Peyer's patch (tissue), 4 donors: ENCODE results near the gene LCMT2. TPM values are rescaled to one million over a fixed set of nuclear protein-coding genes. Genes with fewer than 3 reads are reported as not detected.
A peak's percentile ranks its signal among the peaks of the same experiment; 100 is the strongest.

Experiments used
- DNase-seq, 3 donors: peaks; one replicate each; pipeline ENCODE4 v3.0.0-alpha.2; 2017 to 2019
- H3K27ac ChIP-seq, 4 donors: fragments of 200-600 bp; sonication (generic); one replicate each; pipeline ENCODE4 v1.5.1; 2016 to 2019
- H3K27me3 ChIP-seq, 2 donors: fragments of 200-600 bp; sonication (generic); one replicate each; pipeline ENCODE4 v1.5.1; 2019
- H3K36me3 ChIP-seq, 3 donors: fragments of 200-600 bp; sonication (generic); one replicate each; pipeline ENCODE4 v1.5.1; 2016 to 2019
- H3K4me1 ChIP-seq, 4 donors: fragments of 200-600 bp; sonication (generic); one replicate each; pipeline ENCODE4 v1.5.1; 2016 to 2019
- H3K4me3 ChIP-seq, 4 donors: fragments of 200-600 bp; sonication (generic); 1 replicate in 3 of 4; 2 replicates in 1 of 4; pipeline ENCODE4 v1.5.1; 2016 to 2019; ENCODE audit warnings: mild to moderate bottlenecking in 1 of 4
- H3K9me3 ChIP-seq, 4 donors: fragments of 200-600 bp; sonication (generic); one replicate each; pipeline ENCODE4 v1.5.1; 2016 to 2019; ENCODE audit warnings: mild to moderate bottlenecking in 1 of 4
- CTCF ChIP-seq, 6 experiments: fragments of 450-650 bp in 4 of 6; fragments of 200-600 bp in 2 of 6; sonication (generic) in 1 of 6; IDR thresholded peaks; one replicate each; pipeline ENCODE4 v1.5.1; 2017 to 2019; ENCODE audit warnings: antibody characterized with exemption in 6 of 6, mild to moderate bottlenecking in 3 of 6, moderate library complexity in 1 of 6
- POLR2A ChIP-seq, 2 donors: fragments of 450-650 bp; IDR thresholded peaks; one replicate each; pipeline ENCODE4 v1.5.1; 2017; ENCODE audit warnings: antibody characterized with exemption in 2 of 2, mild to moderate bottlenecking in 2 of 2, moderate library complexity in 2 of 2
- total RNA-seq, 4 donors: library from RNA; depleted of rRNA; stranded (reverse); fragments of >200 nt; gene quantifications; one replicate each; pipeline ENCODE4 v1.1.0, GENCODE V29; 2016

Gene LCMT2
- total RNA-seq, 4 donors from 2014 or later = 2.8 to 5.1 (median 3.6) TPM

- H3K4me1 ChIP-seq = no peaks in the 10 kb centered on the region
- no peak overlapping the region for H3K4me3 ChIP-seq
- TF ChIP-seq POLR2A (IDR thresholded peaks at IDR 0.05) (no peak), CTCF (IDR thresholded peaks at IDR 0.05) (no peak)
- H3K36me3 ChIP-seq = no peaks in the 10 kb centered on the region
- DNase-seq = peak in 1 of 3 donors; percentile 33
- H3K27me3 ChIP-seq = no peaks in the 10 kb centered on the region
- no peak overlapping the region for H3K27ac ChIP-seq
- H3K9me3 ChIP-seq = no peaks in the 10 kb centered on the region
These were observed 53.0 kb downstream of the LCMT2 start for GRCh38 chr15:43277231-43277823.

GRCh38 chr15:43276563-43277200 is 53.7 kb downstream of the LCMT2 start:
- Histone ChIP-seq H3K4me3 (no peak overlapping the region), H3K36me3 (no peaks in the 10 kb centered on the region), H3K9me3 (no peaks in the 10 kb centered on the region), H3K27me3 (no peaks in the 10 kb centered on the region), H3K4me1 (no peaks in the 10 kb centered on the region), H3K27ac (no peak overlapping the region)
- TF ChIP-seq POLR2A (IDR thresholded peaks at IDR 0.05) (no peak), CTCF (IDR thresholded peaks at IDR 0.05) (no peak)
- peak in 1 of 3 donors; percentile 1 for DNase-seq

GRCh38 chr15:43275740-43276562 is 54.4 kb downstream of the LCMT2 start:
- Histone ChIP-seq H3K27ac (no peak overlapping the region), H3K27me3 (no peaks in the 10 kb centered on the region)
- peak in 1 of 3 donors; percentile 8 for DNase-seq

GRCh38 chr15:43274136-43274535 is 56.2 kb downstream of the LCMT2 start:
- no peaks in the 10 kb centered on the region for H3K36me3 ChIP-seq
- H3K27me3 ChIP-seq = no peaks in the 10 kb centered on the region
- peaks cover 0 to 11% (median 0%) of the 10 kb centered on the region in 4 donors for H3K4me1 ChIP-seq
- peak in 1 of 3 donors; percentile 8 for DNase-seq
- no peak for TF ChIP-seq POLR2A (IDR thresholded peaks at IDR 0.05)
- TF ChIP-seq CTCF (IDR thresholded peaks at IDR 0.05) = no peak
- no peaks in the 10 kb centered on the region for H3K9me3 ChIP-seq
- no peak overlapping the region for H3K4me3 ChIP-seq
- no peak overlapping the region for H3K27ac ChIP-seq

More at GRCh38 chr15:43275740-43276562, 54.4 kb downstream of the LCMT2 start:
- Histone ChIP-seq H3K36me3 (no peaks in the 10 kb centered on the region), H3K9me3 (no peaks in the 10 kb centered on the region), H3K4me1 (no peaks in the 10 kb centered on the region), H3K4me3 (no peak overlapping the region)
- TF ChIP-seq CTCF (IDR thresholded peaks at IDR 0.05) (no peak), POLR2A (IDR thresholded peaks at IDR 0.05) (no peak)

Other genes starting within 250 kb of the LCMT2 start
- 10 to 100 TPM; 23.8 to 56.9 (median 34.0) TPM for gene UBR1, start 224.5 kb downstream of the LCMT2 start, total RNA-seq
- gene TMEM62, start 197.0 kb downstream of the LCMT2 start, total RNA-seq = 10 to 100 TPM; 43.3 to 87.5 (median 57.0) TPM
- 10 to 100 TPM; 73.0 to 95.1 (median 83.5) TPM for gene CCNDBP1, start 145.2 kb downstream of the LCMT2 start, total RNA-seq
- gene EPB42, start 109.6 kb downstream of the LCMT2 start, total RNA-seq = not detected
- gene TGM5, start 63.6 kb downstream of the LCMT2 start, total RNA-seq = not detected
- gene TGM7, start 28.3 kb downstream of the LCMT2 start, total RNA-seq = not detected
- gene ZSCAN29, start 40.5 kb upstream of the LCMT2 start, total RNA-seq = 10 to 100 TPM; 27.5 to 57.8 (median 29.1) TPM
- 10 to 100 TPM; 16.3 to 30.0 (median 23.4) TPM for gene TUBGCP4, start 40.5 kb upstream of the LCMT2 start, total RNA-seq
- 100 to 1,000 TPM in 1 of 4 donors, 10 to 100 TPM in 2, 1 to 10 TPM in 1; 9.3 to 163 (median 24.6) TPM for gene TP53BP1, start 162.6 kb upstream of the LCMT2 start, total RNA-seq
- gene MAP1A, start 187.0 kb upstream of the LCMT2 start, total RNA-seq = 10 to 100 TPM in 1 of 4 donors, 1 to 10 TPM in 3; 1.2 to 14.9 (median 4.4) TPM